Neural cell (in vitro differentiated cells): ENCODE data around the gene S100A1.

ENCODE experiments used
- EP300 ChIP-seq: fragments of 450-650 bp; conservative IDR thresholded peaks from 2 replicates; pipeline ENCODE4 v1.6.1; 2014; ENCODE audit warnings: antibody characterized with exemption, mild to moderate bottlenecking, moderate library complexity; ENCODE audit not compliant: poor library complexity, severe bottlenecking
- EZH2 ChIP-seq: fragments of 200-600, 300-800 bp; shearing (Covaris generic), sonication (generic); IDR thresholded peaks from 2 replicates; pipeline ENCODE4 v1.6.1; 2014; ENCODE audit warnings: antibody characterized with exemption, low read length, borderline replicate concordance, mild to moderate bottlenecking; ENCODE audit not compliant: insufficient read depth, poor library complexity, severe bottlenecking
- MXI1 ChIP-seq: fragments of 450-650 bp; conservative IDR thresholded peaks from 2 replicates; pipeline ENCODE4 v1.6.1; 2014; ENCODE audit warnings: antibody characterized with exemption, mild to moderate bottlenecking; ENCODE audit not compliant: poor library complexity, severe bottlenecking
- POLR2AphosphoS5 ChIP-seq: IDR thresholded peaks from 2 replicates; pipeline ENCODE4 v1.6.1; 2012
- RAD21 ChIP-seq: fragments of 450-650 bp; conservative IDR thresholded peaks from 2 replicates; pipeline ENCODE4 v1.6.1; 2014; ENCODE audit warnings: antibody characterized with exemption, mild to moderate bottlenecking, moderate library complexity
- REST ChIP-seq: IDR thresholded peaks from 2 replicates; pipeline ENCODE4 v1.6.1; 2012; ENCODE audit warnings: borderline replicate concordance
- SMC3 ChIP-seq: fragments of 450-650 bp; conservative IDR thresholded peaks from 2 replicates; pipeline ENCODE4 v1.6.1; 2014; ENCODE audit warnings: antibody characterized with exemption, mild to moderate bottlenecking, moderate library complexity; ENCODE audit not compliant: poor library complexity
- TAF1 ChIP-seq: IDR thresholded peaks from 2 replicates; pipeline ENCODE4 v1.6.1; 2012; ENCODE audit warnings: low read depth
- TF ChIP-seq, protein P1 (sequence below): fragments of 450-650 bp; IDR thresholded peaks from 2 replicates; pipeline ENCODE4 v1.5.1; 2014; ENCODE audit warnings: antibody characterized with exemption, mild to moderate bottlenecking, moderate library complexity; ENCODE audit not compliant: poor library complexity, severe bottlenecking

DNA sequence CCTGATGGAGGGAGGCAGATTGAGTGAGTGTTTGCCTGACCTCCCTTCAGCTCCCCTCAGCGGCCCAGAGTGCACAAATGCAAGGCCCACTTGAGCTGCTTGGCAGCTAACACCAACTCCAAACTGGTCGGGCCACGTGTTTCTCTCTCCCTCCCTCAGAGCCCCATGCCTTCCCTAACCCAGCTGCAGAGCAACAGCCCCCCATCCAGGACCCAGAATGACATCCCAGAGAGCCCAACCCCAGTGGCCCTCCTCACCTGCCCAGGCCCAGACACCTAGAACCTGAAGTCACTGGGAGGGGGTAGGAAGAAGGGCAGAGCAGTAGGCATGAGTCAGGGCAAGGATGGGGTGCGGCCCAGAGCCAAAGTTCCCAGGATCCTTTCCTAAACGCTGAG is 11.3 kb upstream of the S100A1 start:
- TF ChIP-seq, protein P1, sequence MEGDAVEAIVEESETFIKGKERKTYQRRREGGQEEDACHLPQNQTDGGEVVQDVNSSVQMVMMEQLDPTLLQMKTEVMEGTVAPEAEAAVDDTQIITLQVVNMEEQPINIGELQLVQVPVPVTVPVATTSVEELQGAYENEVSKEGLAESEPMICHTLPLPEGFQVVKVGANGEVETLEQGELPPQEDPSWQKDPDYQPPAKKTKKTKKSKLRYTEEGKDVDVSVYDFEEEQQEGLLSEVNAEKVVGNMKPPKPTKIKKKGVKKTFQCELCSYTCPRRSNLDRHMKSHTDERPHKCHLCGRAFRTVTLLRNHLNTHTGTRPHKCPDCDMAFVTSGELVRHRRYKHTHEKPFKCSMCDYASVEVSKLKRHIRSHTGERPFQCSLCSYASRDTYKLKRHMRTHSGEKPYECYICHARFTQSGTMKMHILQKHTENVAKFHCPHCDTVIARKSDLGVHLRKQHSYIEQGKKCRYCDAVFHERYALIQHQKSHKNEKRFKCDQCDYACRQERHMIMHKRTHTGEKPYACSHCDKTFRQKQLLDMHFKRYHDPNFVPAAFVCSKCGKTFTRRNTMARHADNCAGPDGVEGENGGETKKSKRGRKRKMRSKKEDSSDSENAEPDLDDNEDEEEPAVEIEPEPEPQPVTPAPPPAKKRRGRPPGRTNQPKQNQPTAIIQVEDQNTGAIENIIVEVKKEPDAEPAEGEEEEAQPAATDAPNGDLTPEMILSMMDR: no peak
- TF ChIP-seq POLR2AphosphoS5: no peak
- no peak for TF ChIP-seq TAF1
- TF ChIP-seq EZH2: no peak
- no peak for TF ChIP-seq RAD21
- no peak for TF ChIP-seq EP300
- TF ChIP-seq MXI1: no peak
- no peak for TF ChIP-seq REST
- TF ChIP-seq SMC3: no peak
